GM12878 (cell line): ENCODE measurements around the gene SCARF2. TPM values are rescaled to one million over a fixed set of nuclear protein-coding genes. Genes with fewer than 3 reads are reported as not detected.

Source experiments
- ATAC-seq: fragments of 200-7000 bp; cut with Tn5 transposase; 3 replicates; pipeline ENCODE4 v1.9.1; 2020; ENCODE audit warnings: mild to moderate bottlenecking, moderate library complexity
- BruUV-seq: library from RNA; stranded (reverse); fragments of 400-500 nt; replicated peaks from 2 replicates; lab custom pipeline; 2021; lab: Mats Ljungman, UMichigan
- CTCF ChIA-PET: fragments of 300-600 bp; sonication (Branson Sonifier 250); formaldehyde crosslinking; extraction: SDS; loops from one replicate; lab custom pipeline; 2021; ENCODE audit warnings: inconsistent platforms; lab: Yijun Ruan, JAX
- POLR2A ChIA-PET: fragments of 350-600 bp; formaldehyde crosslinking; extraction: SDS; loops from one replicate; lab custom pipeline; 2021; ENCODE audit warnings: inconsistent platforms; lab: Charles Lee
- RAD21 ChIA-PET: fragments of 300-600 bp; sonication (Branson Sonifier 250); formaldehyde crosslinking; loops from one replicate; lab custom pipeline; 2023; ENCODE audit warnings: antibody characterized with exemption; ENCODE audit not compliant: unreplicated experiment; lab: Charles Lee
- SMC1A ChIA-PET: fragments of 300-600 bp; sonication (Branson Sonifier 250); formaldehyde crosslinking; loops from one replicate; lab custom pipeline; 2023; ENCODE audit not compliant: unreplicated experiment, uncharacterized antibody; lab: Charles Lee
- DNase-seq: peaks from one replicate; pipeline ENCODE4 v3.0.0-alpha.2; 2011; ENCODE audit warnings: low read depth, low spot score
- FAIRE-seq: peaks from 3 replicates; lab custom pipeline; 2011; peaks lifted over from hg19 to GRCh38; lab: Jason Lieb, UNC
- H2AFZ ChIP-seq: 2 replicates; pipeline ENCODE4 v1.6.0; 2011; ENCODE audit warnings: low read depth, low read length, control low read depth; ENCODE audit not compliant: control insufficient read depth
- H3K27ac ChIP-seq: 2 replicates; pipeline ENCODE4 v1.5.1; 2011; ENCODE audit warnings: control low read depth; ENCODE audit not compliant: control insufficient read depth, insufficient read depth
- H3K27me3 ChIP-seq, 2 experiments: replicated peaks in 1 of 2; 2 replicates each; pipeline versions ENCODE4 v1.6.0 to v1.6.1; 2011; ENCODE audit warnings: low read length in 1 of 2; ENCODE audit not compliant: control insufficient read depth in 2 of 2, insufficient read depth in 2 of 2
- H3K36me3 ChIP-seq, 2 experiments: 2 replicates each; pipeline ENCODE4 v1.5.1; 2011; ENCODE audit warnings: low read length in 1 of 2; ENCODE audit not compliant: control insufficient read depth in 2 of 2, insufficient read depth in 2 of 2
- H3K4me1 ChIP-seq: 2 replicates; pipeline ENCODE4 v1.6.1; 2011; ENCODE audit warnings: mild to moderate bottlenecking, low read length, moderate library complexity, mixed read lengths; ENCODE audit not compliant: control insufficient read depth, insufficient read depth
- H3K4me2 ChIP-seq: 2 replicates; pipeline ENCODE4 v1.6.0; 2011; ENCODE audit warnings: control low read depth; ENCODE audit not compliant: control insufficient read depth, insufficient read depth
- H3K4me3 ChIP-seq: fragments of 200-600 bp; sonication (generic); 2 replicates; pipeline ENCODE4 v1.5.1; 2016
- H3K79me2 ChIP-seq: 2 replicates; pipeline ENCODE4 v1.6.0; 2011; ENCODE audit warnings: low read length; ENCODE audit not compliant: control insufficient read depth, insufficient read depth
- H3K9ac ChIP-seq: 2 replicates; pipeline ENCODE4 v1.8.0; 2011; ENCODE audit warnings: low read length, control low read depth, mixed read lengths; ENCODE audit not compliant: control insufficient read depth, insufficient read depth
- H3K9me3 ChIP-seq: replicated peaks from 3 replicates; pipeline ENCODE4 v1.5.1; 2011; ENCODE audit warnings: mild to moderate bottlenecking, low read length; ENCODE audit not compliant: control insufficient read depth, insufficient read depth
- H4K20me1 ChIP-seq: 2 replicates; pipeline ENCODE4 v1.6.0; 2011; ENCODE audit not compliant: control insufficient read depth, insufficient read depth
- BACH1 ChIP-seq: fragments of 450-650 bp; IDR thresholded peaks from 2 replicates; pipeline ENCODE4 v1.6.1; 2017; ENCODE audit warnings: mild to moderate bottlenecking, borderline replicate concordance
- KAT2A ChIP-seq: conservative IDR thresholded peaks from 2 replicates; pipeline ENCODE4 v1.6.1; 2011; ENCODE audit warnings: low read depth, low read length; ENCODE audit not compliant: control insufficient read depth
- MEF2B ChIP-seq: fragments of 450-650 bp; IDR thresholded peaks from 2 replicates; pipeline ENCODE4 v1.6.1; 2018; ENCODE audit warnings: mild to moderate bottlenecking, moderate library complexity; ENCODE audit not compliant: partially characterized antibody, poor library complexity, severe bottlenecking
- MTA2 ChIP-seq: fragments of 450-650 bp; IDR thresholded peaks from 2 replicates; pipeline ENCODE4 v1.6.1; 2016; ENCODE audit warnings: low read depth, mild to moderate bottlenecking, moderate library complexity
- SREBF2 ChIP-seq: IDR thresholded peaks from 2 replicates; pipeline ENCODE4 v1.6.1; 2012; ENCODE audit warnings: mild to moderate bottlenecking, low read length
- WRNIP1 ChIP-seq: IDR thresholded peaks from 2 replicates; pipeline ENCODE4 v1.6.1; 2011; ENCODE audit warnings: low read depth, low read length, improper control_type of control experiment, borderline replicate concordance
- ZSCAN29 ChIP-seq: fragments of 450-650 bp; IDR thresholded peaks from 2 replicates; pipeline ENCODE4 v1.6.1; 2017; ENCODE audit warnings: mild to moderate bottlenecking, moderate library complexity
- ZZZ3 ChIP-seq: IDR thresholded peaks from 2 replicates; pipeline ENCODE4 v1.6.1; 2011; ENCODE audit warnings: low read depth; ENCODE audit not compliant: control insufficient read depth, insufficient read length
- WGBS: methylation state at CpG from one replicate; pipeline ENCODE4 v1.1.6; 2016; ENCODE audit warnings: low lambda C conversion rate; ENCODE audit not compliant: insufficient replicate concordance, insufficient coverage; ENCODE audit errors: missing lambda C conversion rate; 5-methylcytosine and 5-hydroxymethylcytosine counted together
- in situ Hi-C: fragments of 300-500 bp; cut with MboI; formaldehyde crosslinking; loops from 9 replicates; pipeline ENCODE4 v1.14.3; 2018; ENCODE audit warnings: mixed read lengths
- intact Hi-C: fragments of 100-400 bp; cut with micrococcal nuclease; formaldehyde crosslinking; loops from one replicate; pipeline ENCODE4 v1.14.2; 2022; ENCODE audit not compliant: unreplicated experiment
- polyA plus RNA-seq, 11 experiments: library from polyadenylated mRNA; depleted of rRNA in 4 of 11; unstranded in 6 of 11; stranded (reverse) in 5 of 11; fragments of >200 nt; fragmentation: Nextera tagmentation in 4 of 11; fragmentation: Illumina TruSeq in 1 of 11; extraction: Ambion mirVana in 4 of 11; extraction: Trizol in 1 of 11; gene quantifications; 1 replicate in 1 of 11; 2 replicates in 10 of 11; pipeline versions ENCODE4 v1.2.1 to v1.2.3, GENCODE V29; 2011 to 2016; ENCODE audit warnings: inconsistent platforms in 2 of 11, missing spikeins in 2 of 11, low read depth in 1 of 11
- total RNA-seq, 4 experiments: library from RNA; depleted of rRNA in 3 of 4; stranded (reverse); fragments of >200 nt in 3 of 4; fragmentation: Illumina TruSeq in 1 of 4; extraction: Trizol in 1 of 4; gene quantifications; 2 replicates each; pipeline versions ENCODE4 v1.2.1 to v1.2.3, GENCODE V29; 2013 to 2021
- TF ChIP-seq, protein P1 (sequence below): IDR thresholded peaks from 2 replicates; pipeline ENCODE4 v1.6.1; 2012; ENCODE audit warnings: low read depth, low read length, improper control_type of control experiment
- TF ChIP-seq, protein P2 (sequence below): fragments of 450-650 bp; IDR thresholded peaks from 2 replicates; pipeline ENCODE4 v1.6.1; 2016; ENCODE audit warnings: mild to moderate bottlenecking
- TF ChIP-seq, protein P3 (sequence below): IDR thresholded peaks from 2 replicates; pipeline ENCODE4 v1.6.1; 2012; ENCODE audit warnings: low read length, inconsistent platforms
- TF ChIP-seq, protein P4 (sequence below): fragments of 450-650 bp; IDR thresholded peaks from 2 replicates; pipeline ENCODE4 v1.6.1; 2018; ENCODE audit warnings: borderline replicate concordance, mild to moderate bottlenecking; ENCODE audit not compliant: partially characterized antibody

Gene SCARF2
- total and polyA plus RNA-seq, 10 of the 15 experiments (the other 5 are each of a cell fraction or from before 2014, with no cell fraction given): 0.01 to 0.74 (median 0.17) TPM; not detected in 5

DNA sequence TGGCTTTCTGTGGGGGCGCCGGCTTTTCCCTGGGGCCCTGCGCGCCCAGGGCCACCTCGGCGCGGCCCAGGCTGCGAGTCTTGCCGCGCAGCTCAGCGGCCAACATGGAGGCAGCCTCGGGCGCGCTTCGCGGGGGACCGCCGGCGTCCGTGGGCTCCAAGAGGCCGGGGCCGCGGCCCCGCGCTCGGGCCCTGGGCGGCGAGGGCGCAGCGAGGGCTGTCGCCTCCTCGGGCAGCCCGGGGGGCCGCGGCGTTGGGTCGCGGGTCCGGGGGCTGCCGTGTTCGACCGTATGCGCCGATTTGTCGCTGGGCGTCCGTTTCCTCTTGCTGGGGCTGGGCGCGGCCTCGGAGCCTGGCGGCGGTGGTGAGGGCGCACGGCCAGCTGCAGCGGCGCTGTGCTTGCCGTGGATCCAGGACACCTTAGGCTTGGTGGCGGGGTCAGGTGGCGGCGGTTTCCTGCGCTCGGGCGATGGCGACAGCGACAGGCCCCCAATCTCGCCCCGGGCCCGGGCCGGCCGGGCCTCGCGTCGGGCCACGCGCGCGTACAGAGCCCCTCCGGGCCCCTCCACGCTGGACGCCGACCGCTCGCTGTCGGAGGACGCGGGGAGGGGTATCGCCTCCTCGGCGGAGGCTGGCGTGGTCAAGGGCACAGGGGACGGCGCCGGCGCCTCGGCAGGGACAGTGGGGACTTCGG lies 11.9 kb downstream of the SCARF2 start:
- no peaks in the 10 kb centered on the region for H4K20me1 ChIP-seq
- ChIA-PET POLR2A (no interaction called here), RAD21 (no interaction called here), SMC1A (no interaction called here), CTCF (no interaction called here)
- H3K27ac ChIP-seq: no peak overlapping the region
- no peak for FAIRE-seq
- 22% methylated on average over 80 of the region's 96 CpGs for WGBS
- in situ Hi-C loops (no loop called here), intact Hi-C loops (no loop called here)
- no peak overlapping the region for H3K9ac ChIP-seq
- peaks cover 8% of the 10 kb centered on the region for H3K4me1 ChIP-seq
- no peaks in the 10 kb centered on the region for H3K79me2 ChIP-seq
- no peak for ATAC-seq
- H3K27me3 ChIP-seq: peaks cover 3 to 20% of the 10 kb centered on the region in 2 experiments; a peak in 3 of 4 replicates
- no peak overlapping the region for H2AFZ ChIP-seq
- H3K4me3 ChIP-seq: no peak overlapping the region
- H3K36me3 ChIP-seq: no peaks in the 10 kb centered on the region
- no peak for DNase-seq
- no peak overlapping the region for H3K4me2 ChIP-seq
- H3K9me3 ChIP-seq: no peaks in the 10 kb centered on the region; the same call in 2 of the 3 replicates
- no TSS peak for BruUV-seq
- no peak for TF ChIP-seq KAT2A
- TF ChIP-seq, protein P1, sequence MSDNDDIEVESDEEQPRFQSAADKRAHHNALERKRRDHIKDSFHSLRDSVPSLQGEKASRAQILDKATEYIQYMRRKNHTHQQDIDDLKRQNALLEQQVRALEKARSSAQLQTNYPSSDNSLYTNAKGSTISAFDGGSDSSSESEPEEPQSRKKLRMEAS: no peak
- TF ChIP-seq, protein P2, sequence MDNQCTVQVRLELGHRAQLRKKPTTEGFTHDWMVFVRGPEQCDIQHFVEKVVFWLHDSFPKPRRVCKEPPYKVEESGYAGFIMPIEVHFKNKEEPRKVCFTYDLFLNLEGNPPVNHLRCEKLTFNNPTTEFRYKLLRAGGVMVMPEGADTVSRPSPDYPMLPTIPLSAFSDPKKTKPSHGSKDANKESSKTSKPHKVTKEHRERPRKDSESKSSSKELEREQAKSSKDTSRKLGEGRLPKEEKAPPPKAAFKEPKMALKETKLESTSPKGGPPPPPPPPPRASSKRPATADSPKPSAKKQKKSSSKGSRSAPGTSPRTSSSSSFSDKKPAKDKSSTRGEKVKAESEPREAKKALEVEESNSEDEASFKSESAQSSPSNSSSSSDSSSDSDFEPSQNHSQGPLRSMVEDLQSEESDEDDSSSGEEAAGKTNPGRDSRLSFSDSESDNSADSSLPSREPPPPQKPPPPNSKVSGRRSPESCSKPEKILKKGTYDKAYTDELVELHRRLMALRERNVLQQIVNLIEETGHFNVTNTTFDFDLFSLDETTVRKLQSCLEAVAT: no peak
- TF ChIP-seq ZZZ3: no peak
- TF ChIP-seq MTA2: no peak
- TF ChIP-seq, protein P3, sequence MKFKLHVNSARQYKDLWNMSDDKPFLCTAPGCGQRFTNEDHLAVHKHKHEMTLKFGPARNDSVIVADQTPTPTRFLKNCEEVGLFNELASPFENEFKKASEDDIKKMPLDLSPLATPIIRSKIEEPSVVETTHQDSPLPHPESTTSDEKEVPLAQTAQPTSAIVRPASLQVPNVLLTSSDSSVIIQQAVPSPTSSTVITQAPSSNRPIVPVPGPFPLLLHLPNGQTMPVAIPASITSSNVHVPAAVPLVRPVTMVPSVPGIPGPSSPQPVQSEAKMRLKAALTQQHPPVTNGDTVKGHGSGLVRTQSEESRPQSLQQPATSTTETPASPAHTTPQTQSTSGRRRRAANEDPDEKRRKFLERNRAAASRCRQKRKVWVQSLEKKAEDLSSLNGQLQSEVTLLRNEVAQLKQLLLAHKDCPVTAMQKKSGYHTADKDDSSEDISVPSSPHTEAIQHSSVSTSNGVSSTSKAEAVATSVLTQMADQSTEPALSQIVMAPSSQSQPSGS: no peak
- TF ChIP-seq, protein P4, sequence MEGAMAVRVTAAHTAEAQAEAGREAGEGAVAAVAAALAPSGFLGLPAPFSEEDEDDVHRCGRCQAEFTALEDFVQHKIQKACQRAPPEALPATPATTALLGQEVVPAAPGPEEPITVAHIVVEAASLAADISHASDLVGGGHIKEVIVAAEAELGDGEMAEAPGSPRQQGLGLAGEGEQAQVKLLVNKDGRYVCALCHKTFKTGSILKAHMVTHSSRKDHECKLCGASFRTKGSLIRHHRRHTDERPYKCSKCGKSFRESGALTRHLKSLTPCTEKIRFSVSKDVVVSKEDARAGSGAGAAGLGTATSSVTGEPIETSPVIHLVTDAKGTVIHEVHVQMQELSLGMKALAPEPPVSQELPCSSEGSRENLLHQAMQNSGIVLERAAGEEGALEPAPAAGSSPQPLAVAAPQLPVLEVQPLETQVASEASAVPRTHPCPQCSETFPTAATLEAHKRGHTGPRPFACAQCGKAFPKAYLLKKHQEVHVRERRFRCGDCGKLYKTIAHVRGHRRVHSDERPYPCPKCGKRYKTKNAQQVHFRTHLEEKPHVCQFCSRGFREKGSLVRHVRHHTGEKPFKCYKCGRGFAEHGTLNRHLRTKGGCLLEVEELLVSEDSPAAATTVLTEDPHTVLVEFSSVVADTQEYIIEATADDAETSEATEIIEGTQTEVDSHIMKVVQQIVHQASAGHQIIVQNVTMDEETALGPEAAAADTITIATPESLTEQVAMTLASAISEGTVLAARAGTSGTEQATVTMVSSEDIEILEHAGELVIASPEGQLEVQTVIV: no peak
- TF ChIP-seq SREBF2: no peak
- no peak for TF ChIP-seq BACH1
- TF ChIP-seq ZSCAN29: no peak
- TF ChIP-seq WRNIP1: no peak
- no peak for TF ChIP-seq MEF2B
- TF ChIP-seq, all 136 proteins: peak for 0
